Keratinocyte (primary cell): ENCODE measurements around the gene C1GALT1C1. TPM values are rescaled to one million over a fixed set of nuclear protein-coding genes. Genes with fewer than 3 reads are reported as not detected.
"Not testable (repeated sequence)": the region's sequence is repeated elsewhere in the genome, so short reads cannot be mapped to it uniquely, and the experiment has no call there.

Experiments
- DNase-seq: peaks from one replicate; pipeline ENCODE4 v3.0.0-alpha.2; 2011; ENCODE audit warnings: low read depth, missing footprints, low spot score
- FAIRE-seq: peaks from 2 replicates; lab custom pipeline; 2011; peaks lifted over from hg19 to GRCh38; lab: Jason Lieb, UNC
- H2AFZ ChIP-seq: 2 replicates; pipeline ENCODE4 v1.6.0; 2012; ENCODE audit warnings: low read length, control low read depth, inconsistent platforms; ENCODE audit not compliant: control insufficient read depth
- H3K27ac ChIP-seq: 2 replicates; pipeline ENCODE4 v1.5.1; 2011; ENCODE audit warnings: low read length; ENCODE audit not compliant: control insufficient read depth, insufficient read depth
- H3K27me3 ChIP-seq: 3 replicates; pipeline ENCODE4 v1.6.0; 2011; ENCODE audit warnings: low read length; ENCODE audit not compliant: control insufficient read depth, insufficient read depth; ENCODE audit errors: extremely low read depth
- H3K36me3 ChIP-seq, 2 experiments: 2 replicates in 1 of 2; 3 replicates in 1 of 2; pipeline ENCODE4 v1.5.1; 2011; ENCODE audit warnings: low read length in 2 of 2, mild to moderate bottlenecking in 1 of 2; ENCODE audit not compliant: control insufficient read depth in 2 of 2, insufficient read depth in 2 of 2; ENCODE audit errors: extremely low read depth in 1 of 2
- H3K4me1 ChIP-seq: 3 replicates; pipeline ENCODE4 v1.5.1; 2011; ENCODE audit warnings: low read length; ENCODE audit not compliant: control insufficient read depth, insufficient read depth; ENCODE audit errors: extremely low read depth
- H3K4me2 ChIP-seq: 3 replicates; pipeline ENCODE4 v1.6.0; 2011; ENCODE audit warnings: low read depth, low read length; ENCODE audit not compliant: control insufficient read depth, insufficient read depth; ENCODE audit errors: extremely low read depth
- H3K4me3 ChIP-seq, 3 experiments: fragments of 200-600 bp in 1 of 3; sonication (generic) in 1 of 3; 2 replicates in 2 of 3; 3 replicates in 1 of 3; pipeline ENCODE4 v1.5.1; 2011 to 2016; ENCODE audit warnings: low read length in 3 of 3, mild to moderate bottlenecking in 3 of 3, control low read depth in 2 of 3, inconsistent platforms in 1 of 3, low read depth in 1 of 3, mixed read lengths in 1 of 3, mixed run types in 1 of 3, moderate library complexity in 1 of 3; ENCODE audit not compliant: control insufficient read depth in 2 of 3, insufficient read depth in 2 of 3; ENCODE audit errors: extremely low read depth in 1 of 3
- H3K79me2 ChIP-seq: 2 replicates; pipeline ENCODE4 v1.6.0; 2012; ENCODE audit warnings: low read length; ENCODE audit not compliant: control insufficient read depth, insufficient read depth
- H3K9ac ChIP-seq: 3 replicates; pipeline ENCODE4 v1.6.0; 2011; ENCODE audit warnings: low read length; ENCODE audit not compliant: control insufficient read depth, insufficient read depth; ENCODE audit errors: extremely low read depth
- H3K9me1 ChIP-seq: 3 replicates; pipeline ENCODE4 v1.6.0; 2011; ENCODE audit warnings: low read length; ENCODE audit not compliant: control insufficient read depth, insufficient read depth; ENCODE audit errors: extremely low read depth
- H3K9me3 ChIP-seq: 2 replicates; pipeline ENCODE4 v1.5.1; 2012; ENCODE audit warnings: low read depth, low read length; ENCODE audit not compliant: control insufficient read depth
- H4K20me1 ChIP-seq: 3 replicates; pipeline ENCODE4 v1.6.0; 2011; ENCODE audit warnings: low read length; ENCODE audit not compliant: control insufficient read depth, insufficient read depth; ENCODE audit errors: extremely low read depth
- CTCF ChIP-seq, 3 experiments: IDR thresholded peaks in 1 of 3; conservative IDR thresholded peaks in 1 of 3; optimal IDR thresholded peaks in 1 of 3; 2 replicates in 2 of 3; 3 replicates in 1 of 3; pipeline versions ENCODE3 to v1.5.1; 2011; ENCODE audit warnings: low read length in 3 of 3, mild to moderate bottlenecking in 3 of 3, moderate library complexity in 2 of 3, control low read depth in 1 of 3, inconsistent platforms in 1 of 3; ENCODE audit not compliant: insufficient read depth in 2 of 3; ENCODE audit errors: extremely low read depth in 1 of 3
- EZH2 ChIP-seq: IDR thresholded peaks from one replicate; pipeline ENCODE4 v1.6.1; 2012; ENCODE audit warnings: inconsistent platforms, mild to moderate bottlenecking, low read length, moderate library complexity
- dilution Hi-C: fragments of 300-500 bp; cut with MboI; formaldehyde crosslinking; loops from one replicate; pipeline ENCODE4 v1.7.0; 2020; ENCODE audit warnings: low sequenced_read_pairs; ENCODE audit not compliant: extremely low pct_ligation_motif_present
- polyA plus RNA-seq, 5 experiments: library from polyadenylated mRNA; depleted of rRNA in 3 of 5; stranded (reverse) in 3 of 5; stranded (forward) in 1 of 5; unstranded in 1 of 5; fragments of >200 nt; gene quantifications; 1 replicate in 1 of 5; 2 replicates in 3 of 5; 3 replicates in 1 of 5; pipeline versions ENCODE4 v1.2.1 to v1.2.3, GENCODE V29; 2011 to 2012; ENCODE audit warnings: missing spikeins in 2 of 5, low read depth in 1 of 5, low replicate concordance in 1 of 5

The C1GALT1C1 gene
- polyA plus RNA-seq, 1 donor (not counting 4 experiments of a cell fraction or from before 2014, with no cell fraction given): 24.1 TPM

GRCh38 chrX:120660637-120661036 is 30.8 kb upstream of the C1GALT1C1 start:
- Histone ChIP-seq H2AFZ (no peak overlapping the region), H3K27me3 (no peaks in the 10 kb centered on the region), H3K4me1 (no peaks in the 10 kb centered on the region), H3K27ac (no peak overlapping the region), H3K9me3 (no peaks in the 10 kb centered on the region), H3K36me3 (no peaks in the 10 kb centered on the region), H3K79me2 (no peaks in the 10 kb centered on the region), H4K20me1 (no peaks in the 10 kb centered on the region), H3K9me1 (no peaks in the 10 kb centered on the region), H3K9ac (no peak overlapping the region), H3K4me3 (no peak overlapping the region), H3K4me2 (peak overlapping the region; percentile 10)
- TF ChIP-seq CTCF (optimal IDR thresholded peaks at IDR 0.05 in 1 of 3, IDR thresholded peaks at IDR 0.05 in 1 of 3, conservative IDR thresholded peaks at IDR 0.05 in 1 of 3; ENCODE audit: extremely low read depth in 1 of 3, insufficient read depth in 2 of 3, low read length in 3 of 3): no peak
- no peak for TF ChIP-seq EZH2
- no peak for FAIRE-seq
- DNase-seq: no peak
- dilution Hi-C loops: no loop called here

GRCh38 chrX:120653000-120653399 is 23.1 kb upstream of the C1GALT1C1 start:
- TF ChIP-seq EZH2 (no peak), CTCF (optimal IDR thresholded peaks at IDR 0.05 in 1 of 3, IDR thresholded peaks at IDR 0.05 in 1 of 3, conservative IDR thresholded peaks at IDR 0.05 in 1 of 3; ENCODE audit: extremely low read depth in 1 of 3, insufficient read depth in 2 of 3, low read length in 3 of 3) (no peak)
- Histone ChIP-seq H3K4me2 (no peak overlapping the region), H3K9me1 (no peaks in the 10 kb centered on the region), H3K9ac (no peak overlapping the region), H3K27me3 (no peaks in the 10 kb centered on the region), H3K27ac (no peak overlapping the region), H3K36me3 (no peaks in the 10 kb centered on the region), H3K4me1 (no peaks in the 10 kb centered on the region), H2AFZ (no peak overlapping the region), H4K20me1 (no peaks in the 10 kb centered on the region), H3K4me3 (no peak overlapping the region), H3K9me3 (no peaks in the 10 kb centered on the region), H3K79me2 (no peaks in the 10 kb centered on the region)
- FAIRE-seq (no peak), DNase-seq (no peak)
- dilution Hi-C loops: no loop called here

- H3K4me2 ChIP-seq, H3K4me1 ChIP-seq, H3K9ac ChIP-seq, H2AFZ ChIP-seq, H3K27me3 ChIP-seq, H3K79me2 ChIP-seq, FAIRE-seq, H3K9me3 ChIP-seq, H3K27ac ChIP-seq, H3K36me3 ChIP-seq, DNase-seq, H3K9me1 ChIP-seq, H3K4me3 ChIP-seq, dilution Hi-C loops, H4K20me1 ChIP-seq: not testable (repeated sequence)
Observed at GRCh38 chrX:120652256-120652655, 22.4 kb upstream of the C1GALT1C1 start.
